Osteocyte (in vitro differentiated cells): ENCODE results near the gene KRT78. TPM values are rescaled to one million over a fixed set of nuclear protein-coding genes. Genes with fewer than 3 reads are reported as not detected.

Experiments used
- DNase-seq: peaks from one replicate; pipeline ENCODE4 v3.0.0; 2021; ENCODE audit warnings: mixed read lengths; ENCODE audit not compliant: unreplicated experiment; ENCODE audit errors: extremely low spot score
- H3K27ac Mint-ChIP-seq: one replicate; pipeline ENCODE4 v1.8.0; 2021; ENCODE audit warnings: mild to moderate bottlenecking, mixed read lengths; ENCODE audit not compliant: unreplicated experiment
- H3K27me3 Mint-ChIP-seq: one replicate; pipeline ENCODE4 v1.8.0; 2021; ENCODE audit warnings: mixed read lengths; ENCODE audit not compliant: unreplicated experiment
- H3K36me3 Mint-ChIP-seq: one replicate; pipeline ENCODE4 v1.8.0; 2021; ENCODE audit warnings: mixed read lengths; ENCODE audit not compliant: unreplicated experiment
- H3K4me1 Mint-ChIP-seq: one replicate; pipeline ENCODE4 v1.8.0; 2021; ENCODE audit warnings: mixed read lengths; ENCODE audit not compliant: unreplicated experiment
- H3K4me3 Mint-ChIP-seq: one replicate; pipeline ENCODE4 v1.8.0; 2021; ENCODE audit warnings: mild to moderate bottlenecking, moderate library complexity, mixed read lengths; ENCODE audit not compliant: unreplicated experiment
- H3K9me3 Mint-ChIP-seq: one replicate; pipeline ENCODE4 v1.8.0; 2021; ENCODE audit warnings: mixed read lengths; ENCODE audit not compliant: unreplicated experiment
- CTCF ChIP-seq: fragments of 200-600 bp; sonication (generic); IDR thresholded peaks from 2 replicates; pipeline ENCODE4 v1.5.0; 2021; ENCODE audit warnings: antibody characterized with exemption, mild to moderate bottlenecking, moderate library complexity
- total RNA-seq: library from RNA; stranded (reverse); gene quantifications from 2 replicates; pipeline ENCODE4 v1.2.1, GENCODE V29; 2021

The KRT78 gene
- total RNA-seq, 1 donor from 2014 or later, result not detected

GRCh38 chr12:52790427-52791270, 58.1 kb downstream of the KRT78 start:
- H3K27me3 Mint-ChIP-seq, result peaks cover 33% of the 10 kb centered on the region

GRCh38 chr12:52789637-52790426, 59.0 kb downstream of the KRT78 start:
- no peak for DNase-seq
- no peak overlapping the region for H3K4me3 Mint-ChIP-seq
- H3K36me3 Mint-ChIP-seq, result no peaks in the 10 kb centered on the region
- H3K4me1 Mint-ChIP-seq, result no peaks in the 10 kb centered on the region
- no peak overlapping the region for H3K27ac Mint-ChIP-seq
- no peaks in the 10 kb centered on the region for H3K9me3 Mint-ChIP-seq
- peaks cover 38% of the 10 kb centered on the region for H3K27me3 Mint-ChIP-seq
- TF ChIP-seq CTCF, result no peak

More at GRCh38 chr12:52790427-52791270, 58.1 kb downstream of the KRT78 start:
- Mint-ChIP-seq H3K4me3 (no peak overlapping the region), H3K36me3 (no peaks in the 10 kb centered on the region), H3K9me3 (no peaks in the 10 kb centered on the region), H3K27ac (no peak overlapping the region), H3K4me1 (no peaks in the 10 kb centered on the region)
- no peak for DNase-seq
- TF ChIP-seq CTCF, result no peak

- no peaks in the 10 kb centered on the region for H3K36me3 Mint-ChIP-seq
- no peak overlapping the region for H3K27ac Mint-ChIP-seq
- no peaks in the 10 kb centered on the region for H3K4me1 Mint-ChIP-seq
- no peaks in the 10 kb centered on the region for H3K9me3 Mint-ChIP-seq
- no peak for TF ChIP-seq CTCF
- no peak overlapping the region for H3K4me3 Mint-ChIP-seq
- peaks cover 39% of the 10 kb centered on the region for H3K27me3 Mint-ChIP-seq
- no peak for DNase-seq
These were observed 59.7 kb downstream of the KRT78 start for GRCh38 chr12:52788876-52789636.

GRCh38 chr12:52788192-52788875, 60.5 kb downstream of the KRT78 start:
- Mint-ChIP-seq H3K9me3 (no peaks in the 10 kb centered on the region), H3K4me3 (no peak overlapping the region), H3K36me3 (no peaks in the 10 kb centered on the region), H3K27me3 (peaks cover 36% of the 10 kb centered on the region), H3K4me1 (no peaks in the 10 kb centered on the region), H3K27ac (no peak overlapping the region)
- no peak for TF ChIP-seq CTCF
- no peak for DNase-seq

Other genes with a start within 250 kb of the KRT78 start
- gene KRT72, start 247.5 kb downstream of the KRT78 start, total RNA-seq, result not detected in 2 replicates
- gene KRT73, start 230.4 kb downstream of the KRT78 start, total RNA-seq, result not detected in 2 replicates
- gene KRT2, start 196.8 kb downstream of the KRT78 start, total RNA-seq, result not detected in 2 replicates
- gene KRT1, start 168.6 kb downstream of the KRT78 start, total RNA-seq, result not detected in 2 replicates
- gene KRT77, start 145.5 kb downstream of the KRT78 start, total RNA-seq, result not detected in 2 replicates
- not detected in 2 replicates for gene KRT76, start 71.6 kb downstream of the KRT78 start, total RNA-seq
- gene KRT3, start 52.9 kb downstream of the KRT78 start, total RNA-seq, result not detected in 2 replicates
- gene KRT4, start 34.9 kb downstream of the KRT78 start, total RNA-seq, result not detected in 2 replicates
- gene KRT79, start 14.7 kb downstream of the KRT78 start, total RNA-seq, result not detected in 2 replicates
- 18.6 and 19.8 TPM in 2 replicates for gene KRT8, start 56.1 kb upstream of the KRT78 start, total RNA-seq
- gene KRT18, start 100.1 kb upstream of the KRT78 start, total RNA-seq, result 69.2 and 72.5 TPM in 2 replicates
- gene EIF4B, start 157.5 kb upstream of the KRT78 start, total RNA-seq, result 516 and 555 TPM in 2 replicates
- gene TNS2, start 201.1 kb upstream of the KRT78 start, total RNA-seq, result 107 and 116 TPM in 2 replicates
- 28.3 and 29.0 TPM in 2 replicates for gene SPRYD3, start 230.4 kb upstream of the KRT78 start, total RNA-seq
- gene IGFBP6, start 248.7 kb upstream of the KRT78 start, total RNA-seq, result 18.8 and 22.3 TPM in 2 replicates